Germinal center (tissue), 1 donor: ENCODE data around the gene TBC1D14.
A peak's percentile ranks its signal among the peaks of the same experiment; 100 is the strongest.

Source experiments
- DNase-seq: peaks from one replicate; pipeline ENCODE4 v3.0.0; 2012; ENCODE audit warnings: mixed read lengths, low spot score

TBC1D14 gene

GRCh38 chr4:6929812-6930464 is 20.3 kb downstream of the TBC1D14 start:
- DNase-seq: no peak

- no peak for DNase-seq
These were observed 22.8 kb downstream of the TBC1D14 start for GRCh38 chr4:6932475-6932874.

GRCh38 chr4:6932918-6933317 is 23.3 kb downstream of the TBC1D14 start:
- DNase-seq: no peak

GRCh38 chr4:6933691-6934430 is 24.2 kb downstream of the TBC1D14 start:
- DNase-seq: no peak

GRCh38 chr4:6935965-6936364 is 26.3 kb downstream of the TBC1D14 start:
- DNase-seq: no peak

- no peak for DNase-seq
These were observed 27.6 kb downstream of the TBC1D14 start for GRCh38 chr4:6937201-6937600.

- DNase-seq: no peak
These were observed 28.1 kb downstream of the TBC1D14 start for GRCh38 chr4:6937754-6938153.

- peak; percentile 42 for DNase-seq
These were observed 28.6 kb downstream of the TBC1D14 start for GRCh38 chr4:6938237-6938636.

GRCh38 chr4:6938647-6939271 is 29.1 kb downstream of the TBC1D14 start:
- DNase-seq: no peak

- DNase-seq: peak; percentile 38
These were observed 30.4 kb downstream of the TBC1D14 start for GRCh38 chr4:6939761-6940743.

- DNase-seq: no peak
These were observed 31.1 kb downstream of the TBC1D14 start for GRCh38 chr4:6940744-6941137.

- DNase-seq: peak; percentile 33
These were observed 32.2 kb downstream of the TBC1D14 start for GRCh38 chr4:6941796-6942195.

- DNase-seq: no peak
These were observed 32.7 kb downstream of the TBC1D14 start for GRCh38 chr4:6942238-6942800.

- no peak for DNase-seq
These were observed 33.6 kb downstream of the TBC1D14 start for GRCh38 chr4:6943012-6943884.

GRCh38 chr4:6943885-6944225 is 34.2 kb downstream of the TBC1D14 start:
- no peak for DNase-seq

- no peak for DNase-seq
These were observed 34.9 kb downstream of the TBC1D14 start for GRCh38 chr4:6944301-6945051.

- no peak for DNase-seq
These were observed 35.4 kb downstream of the TBC1D14 start for GRCh38 chr4:6945052-6945409.

- no peak for DNase-seq
These were observed 36.9 kb downstream of the TBC1D14 start for GRCh38 chr4:6946497-6946896.

- no peak for DNase-seq
These were observed 38.5 kb downstream of the TBC1D14 start for GRCh38 chr4:6948134-6948460.

GRCh38 chr4:6951880-6952381 is 42.3 kb downstream of the TBC1D14 start:
- no peak for DNase-seq
